WTC11 (cell line): ENCODE data around the gene PDE1A. TPM values are rescaled to one million over a fixed set of nuclear protein-coding genes. Genes with fewer than 3 reads are reported as not detected.

Source experiments
- ATAC-seq: fragments of 200-7000 bp; cut with Tn5 transposase; 2 replicates; pipeline ENCODE4 v1.10.0; 2021; ENCODE audit warnings: mild to moderate bottlenecking, moderate library complexity
- CTCF ChIA-PET: fragments of 300-600 bp; sonication (Branson Sonifier 250); formaldehyde crosslinking; loops from one replicate; lab custom pipeline; 2021; ENCODE audit warnings: antibody characterized with exemption; lab: Charles Lee
- POLR2A ChIA-PET: fragments of 350-600 bp; sonication (Branson Sonifier 250); formaldehyde crosslinking; loops from one replicate; lab custom pipeline; 2021; ENCODE audit warnings: antibody characterized with exemption; lab: Charles Lee
- DNase-seq: peaks from one replicate; pipeline ENCODE4 v3.0.0; 2021; ENCODE audit warnings: low spot score
- H3K27ac Mint-ChIP-seq: 2 replicates; pipeline ENCODE4 v1.8.0; 2021; ENCODE audit warnings: mixed read lengths
- H3K27me3 Mint-ChIP-seq: 2 replicates; pipeline ENCODE4 v1.8.0; 2021; ENCODE audit warnings: low read depth, mild to moderate bottlenecking, moderate library complexity, mixed read lengths
- H3K36me3 Mint-ChIP-seq: 2 replicates; pipeline ENCODE4 v1.8.0; 2021; ENCODE audit warnings: mixed read lengths
- H3K4me1 Mint-ChIP-seq: 2 replicates; pipeline ENCODE4 v1.8.0; 2022; ENCODE audit warnings: mixed read lengths
- H3K4me3 Mint-ChIP-seq: 2 replicates; pipeline ENCODE4 v1.8.0; 2021; ENCODE audit warnings: mild to moderate bottlenecking, moderate library complexity, mixed read lengths
- H3K9me3 Mint-ChIP-seq: 2 replicates; pipeline ENCODE4 v1.8.0; 2021; ENCODE audit warnings: mixed read lengths
- ESRRA ChIP-seq: sonication (generic); formaldehyde crosslinking; IDR thresholded peaks from 2 replicates; pipeline ENCODE4 v1.8.1; 2022; ENCODE audit warnings: mild to moderate bottlenecking, missing genetic modification reagents, borderline replicate concordance
- FOXK1 ChIP-seq: sonication (generic); formaldehyde crosslinking; IDR thresholded peaks from 2 replicates; pipeline ENCODE4 v1.8.0; 2022; ENCODE audit warnings: mild to moderate bottlenecking, moderate library complexity, missing genetic modification reagents
- NFYB ChIP-seq: sonication (generic); formaldehyde crosslinking; conservative IDR thresholded peaks from 2 replicates; pipeline ENCODE4 v1.8.0; 2022; ENCODE audit warnings: low read depth, missing genetic modification reagents
- NR3C1 ChIP-seq: sonication (generic); formaldehyde crosslinking; conservative IDR thresholded peaks from 2 replicates; pipeline ENCODE4 v1.8.1; 2023; ENCODE audit warnings: low read depth, mild to moderate bottlenecking, missing genetic modification reagents
- SMAD3 ChIP-seq: sonication (generic); formaldehyde crosslinking; IDR thresholded peaks from 2 replicates; pipeline ENCODE4 v1.8.0; 2022; ENCODE audit warnings: missing genetic modification reagents, mild to moderate bottlenecking, borderline replicate concordance
- SOX15 ChIP-seq: fragments of 250-450 bp; sonication (Bioruptor Pico); IDR thresholded peaks from 2 replicates; pipeline ENCODE4 v1.9.0; 2021; ENCODE audit warnings: mild to moderate bottlenecking
- TEAD4 ChIP-seq: sonication (generic); formaldehyde crosslinking; IDR thresholded peaks from 2 replicates; pipeline ENCODE4 v1.8.0; 2022; ENCODE audit warnings: mild to moderate bottlenecking, missing genetic modification reagents
- ZNF263 ChIP-seq: sonication (generic); formaldehyde crosslinking; IDR thresholded peaks from 2 replicates; pipeline ENCODE4 v1.8.1; 2022; ENCODE audit warnings: low read depth, mild to moderate bottlenecking, moderate library complexity, missing genetic modification reagents
- ZNF317 ChIP-seq: sonication (generic); formaldehyde crosslinking; IDR thresholded peaks from 2 replicates; pipeline ENCODE4 v1.8.1; 2023; ENCODE audit warnings: low read depth, mild to moderate bottlenecking, moderate library complexity, missing genetic modification reagents, borderline replicate concordance
- ZNF396 ChIP-seq: fragments of 250-450 bp; sonication (Bioruptor Pico); IDR thresholded peaks from 2 replicates; pipeline ENCODE4 v1.8.0; 2021; ENCODE audit warnings: mild to moderate bottlenecking, moderate library complexity, borderline replicate concordance
- ZNF423 ChIP-seq: fragments of 250-450 bp; sonication (Bioruptor Pico); IDR thresholded peaks from 2 replicates; pipeline ENCODE4 v2.1.2; 2022; ENCODE audit warnings: mild to moderate bottlenecking, moderate library complexity
- total RNA-seq: library from RNA; stranded (reverse); gene quantifications from 3 replicates; pipeline ENCODE4 v1.2.3, GENCODE V29; 2021
- TF ChIP-seq, protein P1 (sequence below): sonication (generic); formaldehyde crosslinking; IDR thresholded peaks from 2 replicates; pipeline ENCODE4 v1.8.0; 2022; ENCODE audit warnings: mild to moderate bottlenecking, missing genetic modification reagents
- TF ChIP-seq, protein P2 (sequence below): sonication (generic); formaldehyde crosslinking; IDR thresholded peaks from 2 replicates; pipeline ENCODE4 v1.8.0; 2023; ENCODE audit warnings: missing genetic modification reagents, mild to moderate bottlenecking, borderline replicate concordance
- TF ChIP-seq, protein P3 (sequence below): sonication (generic); formaldehyde crosslinking; IDR thresholded peaks from 2 replicates; pipeline ENCODE4 v1.8.1; 2023; ENCODE audit warnings: mild to moderate bottlenecking, missing genetic modification reagents, moderate library complexity
- TF ChIP-seq, protein P4 (sequence below): sonication (generic); formaldehyde crosslinking; IDR thresholded peaks from 2 replicates; pipeline ENCODE4 v1.8.0; 2022; ENCODE audit warnings: mild to moderate bottlenecking, missing genetic modification reagents
- TF ChIP-seq, protein P5 (sequence below): sonication (generic); formaldehyde crosslinking; conservative IDR thresholded peaks from 2 replicates; pipeline ENCODE4 v1.8.1; 2023; ENCODE audit warnings: mild to moderate bottlenecking, low read depth, missing genetic modification reagents, moderate library complexity
- TF ChIP-seq, protein P6 (sequence below): sonication (generic); formaldehyde crosslinking; IDR thresholded peaks from 2 replicates; pipeline ENCODE4 v1.8.1; 2023; ENCODE audit warnings: mild to moderate bottlenecking, missing genetic modification reagents, borderline replicate concordance
- TF ChIP-seq, protein P7 (sequence below): sonication (generic); formaldehyde crosslinking; IDR thresholded peaks from 2 replicates; pipeline ENCODE4 v1.8.0; 2022; ENCODE audit warnings: mild to moderate bottlenecking, missing genetic modification reagents

Gene PDE1A
- total RNA-seq, 1 experiment from 2014 or later = not detected

DNA sequence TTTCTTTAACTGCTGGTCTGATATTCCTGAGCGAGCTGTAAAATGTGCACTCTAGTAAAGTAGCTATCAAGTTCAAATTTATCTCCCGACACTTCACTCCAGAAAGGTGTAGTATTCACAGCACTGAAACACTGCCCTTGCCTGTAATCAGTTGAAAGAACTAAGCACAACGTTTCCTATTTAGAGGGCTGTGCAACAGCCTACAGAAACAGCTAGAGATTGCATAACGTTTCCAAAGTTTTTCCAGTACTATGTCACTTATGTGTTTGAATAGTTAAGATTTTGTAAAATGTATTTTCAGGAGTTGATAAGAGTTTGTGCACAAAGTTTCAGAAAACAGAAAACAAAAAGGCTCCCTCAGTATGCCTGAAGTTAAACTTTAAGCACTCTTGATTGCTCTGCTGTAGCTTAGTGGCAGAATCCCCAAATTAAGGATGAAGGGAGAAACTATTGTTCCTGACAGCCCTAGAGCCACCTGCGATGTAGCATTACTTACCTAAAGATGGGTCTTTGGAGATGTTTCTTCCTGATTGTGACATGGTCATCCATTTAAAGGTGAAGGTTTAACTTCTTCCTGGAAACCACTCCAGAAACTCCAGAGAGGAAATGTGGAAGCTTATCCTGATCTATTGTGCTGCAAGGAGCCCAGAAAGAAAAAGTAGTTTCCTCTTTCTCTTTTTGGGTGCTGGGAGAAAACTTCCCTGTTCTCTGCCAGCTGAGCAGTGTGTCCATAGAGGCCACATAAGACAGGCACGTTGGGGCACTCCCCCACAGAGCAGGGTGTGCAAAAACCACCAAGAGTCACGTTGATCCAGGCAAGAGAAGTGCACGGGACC, 536 bp downstream of the PDE1A start:
- ChIA-PET POLR2A (no interaction called here), CTCF (interaction anchor here (1.1 kb wide), 1 partner anchor 222 kb away, joined by 3 read pairs; no protein-coding TSS in a partner anchor)
- no peaks in the 10 kb centered on the region for H3K27me3 Mint-ChIP-seq
- peaks cover 3% of the 10 kb centered on the region; the same call in 1 of the 2 replicates for H3K36me3 Mint-ChIP-seq
- 0 out of 2 replicates have a peak overlapping the region, but pooled peaks have one; percentile 46 for H3K27ac Mint-ChIP-seq
- ATAC-seq = peak; percentile 20
- peaks cover 9% of the 10 kb centered on the region; the same call in 1 of the 2 replicates for H3K4me1 Mint-ChIP-seq
- no peak overlapping the region for H3K4me3 Mint-ChIP-seq
- H3K9me3 Mint-ChIP-seq = peaks cover 4% of the 10 kb centered on the region
- no peak for DNase-seq
- TF ChIP-seq, protein P1, sequence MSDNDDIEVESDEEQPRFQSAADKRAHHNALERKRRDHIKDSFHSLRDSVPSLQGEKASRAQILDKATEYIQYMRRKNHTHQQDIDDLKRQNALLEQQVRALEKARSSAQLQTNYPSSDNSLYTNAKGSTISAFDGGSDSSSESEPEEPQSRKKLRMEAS = no peak
- TF ChIP-seq, protein P2, sequence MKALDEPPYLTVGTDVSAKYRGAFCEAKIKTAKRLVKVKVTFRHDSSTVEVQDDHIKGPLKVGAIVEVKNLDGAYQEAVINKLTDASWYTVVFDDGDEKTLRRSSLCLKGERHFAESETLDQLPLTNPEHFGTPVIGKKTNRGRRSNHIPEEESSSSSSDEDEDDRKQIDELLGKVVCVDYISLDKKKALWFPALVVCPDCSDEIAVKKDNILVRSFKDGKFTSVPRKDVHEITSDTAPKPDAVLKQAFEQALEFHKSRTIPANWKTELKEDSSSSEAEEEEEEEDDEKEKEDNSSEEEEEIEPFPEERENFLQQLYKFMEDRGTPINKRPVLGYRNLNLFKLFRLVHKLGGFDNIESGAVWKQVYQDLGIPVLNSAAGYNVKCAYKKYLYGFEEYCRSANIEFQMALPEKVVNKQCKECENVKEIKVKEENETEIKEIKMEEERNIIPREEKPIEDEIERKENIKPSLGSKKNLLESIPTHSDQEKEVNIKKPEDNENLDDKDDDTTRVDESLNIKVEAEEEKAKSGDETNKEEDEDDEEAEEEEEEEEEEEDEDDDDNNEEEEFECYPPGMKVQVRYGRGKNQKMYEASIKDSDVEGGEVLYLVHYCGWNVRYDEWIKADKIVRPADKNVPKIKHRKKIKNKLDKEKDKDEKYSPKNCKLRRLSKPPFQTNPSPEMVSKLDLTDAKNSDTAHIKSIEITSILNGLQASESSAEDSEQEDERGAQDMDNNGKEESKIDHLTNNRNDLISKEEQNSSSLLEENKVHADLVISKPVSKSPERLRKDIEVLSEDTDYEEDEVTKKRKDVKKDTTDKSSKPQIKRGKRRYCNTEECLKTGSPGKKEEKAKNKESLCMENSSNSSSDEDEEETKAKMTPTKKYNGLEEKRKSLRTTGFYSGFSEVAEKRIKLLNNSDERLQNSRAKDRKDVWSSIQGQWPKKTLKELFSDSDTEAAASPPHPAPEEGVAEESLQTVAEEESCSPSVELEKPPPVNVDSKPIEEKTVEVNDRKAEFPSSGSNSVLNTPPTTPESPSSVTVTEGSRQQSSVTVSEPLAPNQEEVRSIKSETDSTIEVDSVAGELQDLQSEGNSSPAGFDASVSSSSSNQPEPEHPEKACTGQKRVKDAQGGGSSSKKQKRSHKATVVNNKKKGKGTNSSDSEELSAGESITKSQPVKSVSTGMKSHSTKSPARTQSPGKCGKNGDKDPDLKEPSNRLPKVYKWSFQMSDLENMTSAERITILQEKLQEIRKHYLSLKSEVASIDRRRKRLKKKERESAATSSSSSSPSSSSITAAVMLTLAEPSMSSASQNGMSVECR (CRISPR knock-in tag) = no peak
- no peak for TF ChIP-seq TEAD4 (CRISPR knock-in tag)
- TF ChIP-seq ZNF423 (CRISPR knock-in tag) = no peak
- no peak for TF ChIP-seq FOXK1
- no peak for TF ChIP-seq SOX15 (CRISPR knock-in tag)
- TF ChIP-seq, protein P3, sequence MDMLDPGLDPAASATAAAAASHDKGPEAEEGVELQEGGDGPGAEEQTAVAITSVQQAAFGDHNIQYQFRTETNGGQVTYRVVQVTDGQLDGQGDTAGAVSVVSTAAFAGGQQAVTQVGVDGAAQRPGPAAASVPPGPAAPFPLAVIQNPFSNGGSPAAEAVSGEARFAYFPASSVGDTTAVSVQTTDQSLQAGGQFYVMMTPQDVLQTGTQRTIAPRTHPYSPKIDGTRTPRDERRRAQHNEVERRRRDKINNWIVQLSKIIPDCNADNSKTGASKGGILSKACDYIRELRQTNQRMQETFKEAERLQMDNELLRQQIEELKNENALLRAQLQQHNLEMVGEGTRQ (CRISPR knock-in tag) = no peak
- no peak for TF ChIP-seq ZNF317 (CRISPR knock-in tag)
- no peak for TF ChIP-seq ESRRA (CRISPR knock-in tag)
- TF ChIP-seq, protein P4, sequence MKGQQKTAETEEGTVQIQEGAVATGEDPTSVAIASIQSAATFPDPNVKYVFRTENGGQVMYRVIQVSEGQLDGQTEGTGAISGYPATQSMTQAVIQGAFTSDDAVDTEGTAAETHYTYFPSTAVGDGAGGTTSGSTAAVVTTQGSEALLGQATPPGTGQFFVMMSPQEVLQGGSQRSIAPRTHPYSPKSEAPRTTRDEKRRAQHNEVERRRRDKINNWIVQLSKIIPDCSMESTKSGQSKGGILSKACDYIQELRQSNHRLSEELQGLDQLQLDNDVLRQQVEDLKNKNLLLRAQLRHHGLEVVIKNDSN (CRISPR knock-in tag) = no peak
- TF ChIP-seq, protein P5, sequence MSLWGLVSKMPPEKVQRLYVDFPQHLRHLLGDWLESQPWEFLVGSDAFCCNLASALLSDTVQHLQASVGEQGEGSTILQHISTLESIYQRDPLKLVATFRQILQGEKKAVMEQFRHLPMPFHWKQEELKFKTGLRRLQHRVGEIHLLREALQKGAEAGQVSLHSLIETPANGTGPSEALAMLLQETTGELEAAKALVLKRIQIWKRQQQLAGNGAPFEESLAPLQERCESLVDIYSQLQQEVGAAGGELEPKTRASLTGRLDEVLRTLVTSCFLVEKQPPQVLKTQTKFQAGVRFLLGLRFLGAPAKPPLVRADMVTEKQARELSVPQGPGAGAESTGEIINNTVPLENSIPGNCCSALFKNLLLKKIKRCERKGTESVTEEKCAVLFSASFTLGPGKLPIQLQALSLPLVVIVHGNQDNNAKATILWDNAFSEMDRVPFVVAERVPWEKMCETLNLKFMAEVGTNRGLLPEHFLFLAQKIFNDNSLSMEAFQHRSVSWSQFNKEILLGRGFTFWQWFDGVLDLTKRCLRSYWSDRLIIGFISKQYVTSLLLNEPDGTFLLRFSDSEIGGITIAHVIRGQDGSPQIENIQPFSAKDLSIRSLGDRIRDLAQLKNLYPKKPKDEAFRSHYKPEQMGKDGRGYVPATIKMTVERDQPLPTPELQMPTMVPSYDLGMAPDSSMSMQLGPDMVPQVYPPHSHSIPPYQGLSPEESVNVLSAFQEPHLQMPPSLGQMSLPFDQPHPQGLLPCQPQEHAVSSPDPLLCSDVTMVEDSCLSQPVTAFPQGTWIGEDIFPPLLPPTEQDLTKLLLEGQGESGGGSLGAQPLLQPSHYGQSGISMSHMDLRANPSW (CRISPR knock-in tag) = no peak
- TF ChIP-seq SMAD3 = no peak
- no peak for TF ChIP-seq NR3C1
- no peak for TF ChIP-seq NFYB
- TF ChIP-seq, protein P6, sequence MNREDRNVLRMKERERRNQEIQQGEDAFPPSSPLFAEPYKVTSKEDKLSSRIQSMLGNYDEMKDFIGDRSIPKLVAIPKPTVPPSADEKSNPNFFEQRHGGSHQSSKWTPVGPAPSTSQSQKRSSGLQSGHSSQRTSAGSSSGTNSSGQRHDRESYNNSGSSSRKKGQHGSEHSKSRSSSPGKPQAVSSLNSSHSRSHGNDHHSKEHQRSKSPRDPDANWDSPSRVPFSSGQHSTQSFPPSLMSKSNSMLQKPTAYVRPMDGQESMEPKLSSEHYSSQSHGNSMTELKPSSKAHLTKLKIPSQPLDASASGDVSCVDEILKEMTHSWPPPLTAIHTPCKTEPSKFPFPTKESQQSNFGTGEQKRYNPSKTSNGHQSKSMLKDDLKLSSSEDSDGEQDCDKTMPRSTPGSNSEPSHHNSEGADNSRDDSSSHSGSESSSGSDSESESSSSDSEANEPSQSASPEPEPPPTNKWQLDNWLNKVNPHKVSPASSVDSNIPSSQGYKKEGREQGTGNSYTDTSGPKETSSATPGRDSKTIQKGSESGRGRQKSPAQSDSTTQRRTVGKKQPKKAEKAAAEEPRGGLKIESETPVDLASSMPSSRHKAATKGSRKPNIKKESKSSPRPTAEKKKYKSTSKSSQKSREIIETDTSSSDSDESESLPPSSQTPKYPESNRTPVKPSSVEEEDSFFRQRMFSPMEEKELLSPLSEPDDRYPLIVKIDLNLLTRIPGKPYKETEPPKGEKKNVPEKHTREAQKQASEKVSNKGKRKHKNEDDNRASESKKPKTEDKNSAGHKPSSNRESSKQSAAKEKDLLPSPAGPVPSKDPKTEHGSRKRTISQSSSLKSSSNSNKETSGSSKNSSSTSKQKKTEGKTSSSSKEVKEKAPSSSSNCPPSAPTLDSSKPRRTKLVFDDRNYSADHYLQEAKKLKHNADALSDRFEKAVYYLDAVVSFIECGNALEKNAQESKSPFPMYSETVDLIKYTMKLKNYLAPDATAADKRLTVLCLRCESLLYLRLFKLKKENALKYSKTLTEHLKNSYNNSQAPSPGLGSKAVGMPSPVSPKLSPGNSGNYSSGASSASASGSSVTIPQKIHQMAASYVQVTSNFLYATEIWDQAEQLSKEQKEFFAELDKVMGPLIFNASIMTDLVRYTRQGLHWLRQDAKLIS (CRISPR knock-in tag) = no peak
- TF ChIP-seq ZNF396 = no peak
- TF ChIP-seq ZNF263 (CRISPR knock-in tag) = no peak
- TF ChIP-seq, protein P7, sequence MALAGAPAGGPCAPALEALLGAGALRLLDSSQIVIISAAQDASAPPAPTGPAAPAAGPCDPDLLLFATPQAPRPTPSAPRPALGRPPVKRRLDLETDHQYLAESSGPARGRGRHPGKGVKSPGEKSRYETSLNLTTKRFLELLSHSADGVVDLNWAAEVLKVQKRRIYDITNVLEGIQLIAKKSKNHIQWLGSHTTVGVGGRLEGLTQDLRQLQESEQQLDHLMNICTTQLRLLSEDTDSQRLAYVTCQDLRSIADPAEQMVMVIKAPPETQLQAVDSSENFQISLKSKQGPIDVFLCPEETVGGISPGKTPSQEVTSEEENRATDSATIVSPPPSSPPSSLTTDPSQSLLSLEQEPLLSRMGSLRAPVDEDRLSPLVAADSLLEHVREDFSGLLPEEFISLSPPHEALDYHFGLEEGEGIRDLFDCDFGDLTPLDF = no peak
